Activated naive CD8-positive, alpha-beta T cell treated with anti-CD3 and anti-CD28 coated beads, Interleukin-2, amount 10 ng/mL, durations not matched to agents 7 days and 5 days (primary cell): ENCODE data around the gene BICRA. TPM values are rescaled to one million over a fixed set of nuclear protein-coding genes. Genes with fewer than 3 reads are reported as not detected.
"Not testable (repeated sequence)": the region's sequence is repeated elsewhere in the genome, so short reads cannot be mapped to it uniquely, and the experiment has no call there.

ENCODE experiments used
- ATAC-seq: fragments of 150-1000 bp; cut with Tn5 transposase; one replicate; pipeline ENCODE4 v1.10.0; 2021; ENCODE audit warnings: low read depth, moderate library complexity
- POLR2A ChIA-PET: fragments of 350-600 bp; sonication (Branson Sonifier 250); formaldehyde crosslinking; loops from one replicate; lab custom pipeline; 2021; ENCODE audit warnings: antibody characterized with exemption; lab: Charles Lee
- DNase-seq: peaks from one replicate; pipeline ENCODE4 v3.0.0; 2021
- H3K27ac Mint-ChIP-seq: one replicate; pipeline ENCODE4 v1.8.0; 2022; ENCODE audit warnings: mild to moderate bottlenecking, mixed read lengths
- H3K27me3 Mint-ChIP-seq: one replicate; pipeline ENCODE4 v1.8.0; 2022; ENCODE audit warnings: mild to moderate bottlenecking, moderate library complexity, mixed read lengths
- H3K36me3 Mint-ChIP-seq: one replicate; pipeline ENCODE4 v1.8.0; 2021; ENCODE audit warnings: mild to moderate bottlenecking, mixed read lengths
- H3K4me1 Mint-ChIP-seq: one replicate; pipeline ENCODE4 v1.8.0; 2021; ENCODE audit warnings: mixed read lengths
- H3K4me3 Mint-ChIP-seq: one replicate; pipeline ENCODE4 v1.8.0; 2022; ENCODE audit warnings: mild to moderate bottlenecking, moderate library complexity, mixed read lengths
- H3K9me3 Mint-ChIP-seq: one replicate; pipeline ENCODE4 v1.8.0; 2021; ENCODE audit warnings: mixed read lengths
- total RNA-seq, 2 experiments: library from RNA; stranded (reverse); gene quantifications; one replicate each; pipeline ENCODE4 v1.2.3, GENCODE V29; 2021

BICRA gene
- total RNA-seq, 2 experiments from 2014 or later = 22.6 to 28.4 TPM

- H3K4me1 Mint-ChIP-seq = peaks cover 17% of the 10 kb centered on the region
- POLR2A ChIA-PET = interaction anchor here (1.0 to 1.6 kb wide), 2 partner anchors 10 to 128 kb away, joined by 3 to 5 read pairs; no protein-coding TSS in a partner anchor
- H3K9me3 Mint-ChIP-seq = no peaks in the 10 kb centered on the region
- H3K4me3 Mint-ChIP-seq = peak overlapping the region; percentile 86
- no peaks in the 10 kb centered on the region for H3K36me3 Mint-ChIP-seq
- no peak for DNase-seq
- H3K27me3 Mint-ChIP-seq = peaks cover 17% of the 10 kb centered on the region
- H3K27ac Mint-ChIP-seq = no peak overlapping the region
- ATAC-seq = no peak
These were observed 121.6 kb downstream of the BICRA start for GRCh38 chr19:47730521-47730889.

- no peak for ATAC-seq
- POLR2A ChIA-PET = no interaction called here
- H3K27me3 Mint-ChIP-seq = peaks cover 17% of the 10 kb centered on the region
- DNase-seq = no peak
- no peak overlapping the region for H3K4me3 Mint-ChIP-seq
- H3K4me1 Mint-ChIP-seq = peaks cover 17% of the 10 kb centered on the region
- H3K9me3 Mint-ChIP-seq = no peaks in the 10 kb centered on the region
- H3K36me3 Mint-ChIP-seq = no peaks in the 10 kb centered on the region
- no peak overlapping the region for H3K27ac Mint-ChIP-seq
These were observed 122.0 kb downstream of the BICRA start for GRCh38 chr19:47730910-47731309.

- Mint-ChIP-seq H3K27ac (no peak overlapping the region), H3K27me3 (peaks cover 7% of the 10 kb centered on the region), H3K9me3 (no peaks in the 10 kb centered on the region), H3K36me3 (no peaks in the 10 kb centered on the region), H3K4me1 (peaks cover 3% of the 10 kb centered on the region), H3K4me3 (no peak overlapping the region)
- POLR2A ChIA-PET = interaction anchor here (1.4 kb wide), 1 partner anchor 10 kb away, joined by 3 read pairs; no protein-coding TSS in a partner anchor
- no peak for DNase-seq
- no peak for ATAC-seq
These were observed 126.2 kb downstream of the BICRA start for GRCh38 chr19:47735131-47735530.

GRCh38 chr19:47740866-47741519 lies 132.1 kb downstream of the BICRA start:
- POLR2A ChIA-PET = interaction anchor here (0.6 to 1.6 kb wide), 2 partner anchors 11 to 12 kb away, joined by 3 to 5 read pairs; no protein-coding TSS in a partner anchor
- no peaks in the 10 kb centered on the region for H3K27me3 Mint-ChIP-seq
- H3K4me3 Mint-ChIP-seq = no peak overlapping the region
- DNase-seq (no peak), ATAC-seq (no peak)
- no peak overlapping the region for H3K27ac Mint-ChIP-seq
- peaks cover 13% of the 10 kb centered on the region for H3K4me1 Mint-ChIP-seq
- no peaks in the 10 kb centered on the region for H3K36me3 Mint-ChIP-seq
- no peaks in the 10 kb centered on the region for H3K9me3 Mint-ChIP-seq

GRCh38 chr19:47741544-47742140 lies 132.7 kb downstream of the BICRA start:
- Mint-ChIP-seq H3K27me3 (no peaks in the 10 kb centered on the region), H3K4me1 (peaks cover 13% of the 10 kb centered on the region), H3K27ac (no peak overlapping the region), H3K9me3 (no peaks in the 10 kb centered on the region), H3K4me3 (no peak overlapping the region), H3K36me3 (no peaks in the 10 kb centered on the region)
- ATAC-seq (no peak), DNase-seq (no peak)
- POLR2A ChIA-PET = interaction anchor here (0.6 kb wide), 1 partner anchor 12 kb away, joined by 3 read pairs; no protein-coding TSS in a partner anchor

GRCh38 chr19:47742634-47743033 lies 133.7 kb downstream of the BICRA start:
- ATAC-seq (no peak), DNase-seq (no peak)
- Mint-ChIP-seq H3K4me1 (peaks cover 15% of the 10 kb centered on the region), H3K9me3 (no peaks in the 10 kb centered on the region), H3K4me3 (peak overlapping the region; percentile 75), H3K27me3 (no peaks in the 10 kb centered on the region), H3K36me3 (peaks cover 2% of the 10 kb centered on the region), H3K27ac (no peak overlapping the region)
- POLR2A ChIA-PET = no interaction called here

- DNase-seq (peak; percentile 96), ATAC-seq (peak; percentile 72)
- Mint-ChIP-seq H3K36me3 (peaks cover 18% of the 10 kb centered on the region), H3K4me3 (peak within 1 kb of the TSS; percentile 99), H3K27ac (peak within 1 kb of the TSS; percentile 100), H3K27me3 (no peaks in the 10 kb centered on the region), H3K9me3 (no peaks in the 10 kb centered on the region), H3K4me1 (peaks cover 32% of the 10 kb centered on the region)
- POLR2A ChIA-PET = interaction anchor here (0.6 to 1.0 kb wide), 5 partner anchors 10 to 1963 kb away, joined by 3 to 4 read pairs (median 3); partner anchors contain the start of genes DMPK and SELENOW
These were observed 136.3 kb downstream of the BICRA start, which contains the start of gene NOP53 for GRCh38 chr19:47745010-47745901. NOP53 (plus strand) TSS chr19:47745546; CDS start chr19:47745560, 14 bp downstream.

GRCh38 chr19:47746129-47746528 lies 137.2 kb downstream of the BICRA start:
- Mint-ChIP-seq H3K4me3 (peak overlapping the region; percentile 99), H3K27ac (peak overlapping the region; percentile 100), H3K36me3 (peaks cover 21% of the 10 kb centered on the region), H3K4me1 (peaks cover 34% of the 10 kb centered on the region)
- ATAC-seq, H3K9me3 Mint-ChIP-seq, POLR2A ChIA-PET, H3K27me3 Mint-ChIP-seq, DNase-seq: not testable (repeated sequence)

- Mint-ChIP-seq H3K27me3 (no peaks in the 10 kb centered on the region), H3K4me3 (peak overlapping the region; percentile 67), H3K4me1 (peaks cover 48% of the 10 kb centered on the region), H3K9me3 (no peaks in the 10 kb centered on the region), H3K36me3 (peaks cover 32% of the 10 kb centered on the region), H3K27ac (peak overlapping the region; percentile 84)
- ATAC-seq (peak; percentile 24), DNase-seq (no peak)
- POLR2A ChIA-PET = interaction anchor here (0.6 to 1.5 kb wide), 2 partner anchors 29 to 298 kb away, joined by 4 to 5 read pairs; partner anchors contain the start of gene SELENOW
These were observed 140.4 kb downstream of the BICRA start for GRCh38 chr19:47749326-47749725.

- Mint-ChIP-seq H3K36me3 (peaks cover 34% of the 10 kb centered on the region), H3K27ac (peak overlapping the region; percentile 62), H3K27me3 (no peaks in the 10 kb centered on the region), H3K4me1 (peaks cover 42% of the 10 kb centered on the region), H3K4me3 (no peak overlapping the region), H3K9me3 (no peaks in the 10 kb centered on the region)
- ATAC-seq = no peak
- POLR2A ChIA-PET = interaction anchor here (1.5 kb wide), 1 partner anchor 27 kb away, joined by 4 read pairs; the partner anchor contains the start of gene SELENOW
- no peak for DNase-seq
These were observed 141.8 kb downstream of the BICRA start for GRCh38 chr19:47750752-47751151.

GRCh38 chr19:47752440-47753211 lies 143.7 kb downstream of the BICRA start:
- peaks cover 38% of the 10 kb centered on the region for H3K36me3 Mint-ChIP-seq
- H3K27me3 Mint-ChIP-seq = no peaks in the 10 kb centered on the region
- H3K27ac Mint-ChIP-seq = peak overlapping the region; percentile 67
- no peak overlapping the region for H3K4me3 Mint-ChIP-seq
- ATAC-seq (no peak), DNase-seq (no peak)
- H3K9me3 Mint-ChIP-seq = no peaks in the 10 kb centered on the region
- H3K4me1 Mint-ChIP-seq = peaks cover 41% of the 10 kb centered on the region
- POLR2A ChIA-PET = no interaction called here
